Activated naive CD4-positive, alpha-beta T cell (primary cell): ENCODE data around the gene ISCA1.

ENCODE experiments used
- DNase-seq, 4 experiments: peaks; one replicate each; lab custom pipeline; 2025; lab: John Stamatoyannopoulos, UW

The ISCA1 gene

GRCh38 chr9:86222667-86223066, 59.7 kb downstream of the ISCA1 start:
- DNase-seq = no peak

- no peak for DNase-seq
These were observed 62.7 kb downstream of the ISCA1 start for GRCh38 chr9:86219606-86220005.

DNA sequence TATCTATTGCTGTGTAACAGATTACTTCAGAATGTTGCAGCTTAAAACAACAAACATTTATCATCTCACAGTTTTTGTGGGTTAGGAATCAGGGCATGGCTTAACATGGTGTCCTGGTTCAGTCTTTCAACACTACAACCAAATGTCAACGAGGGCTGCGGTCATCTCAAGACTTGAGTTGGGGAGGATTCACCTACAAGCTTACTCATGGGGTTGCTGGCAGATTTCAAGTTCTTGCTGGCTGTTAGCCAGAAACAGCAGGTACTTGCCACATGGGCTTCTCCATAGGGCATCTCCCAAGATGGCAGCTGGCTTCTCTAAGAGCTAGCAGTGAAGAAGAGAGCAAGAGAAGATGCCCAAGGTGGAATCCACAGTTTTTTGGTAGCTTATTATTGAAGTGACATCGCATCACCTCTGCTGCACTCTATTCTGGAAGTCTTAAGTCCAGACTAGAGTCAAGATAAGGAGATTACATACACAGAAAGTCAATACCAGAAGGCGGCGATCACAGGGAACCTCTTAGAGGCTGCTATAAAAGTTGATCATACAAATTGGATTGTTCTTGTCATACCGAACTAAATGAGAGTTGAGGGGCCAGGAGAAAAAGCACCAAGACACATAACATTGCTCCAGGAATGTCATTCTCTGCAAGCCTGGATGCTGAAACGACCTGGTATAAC, 65.1 kb downstream of the ISCA1 start:
- DNase-seq = no peak
